Ovary (tissue), 3 donors: Measurements from ENCODE around the gene ALDH2.

Experiments used
- EP300 ChIP-seq: sonication (generic); formaldehyde crosslinking; IDR thresholded peaks from one replicate; pipeline ENCODE4 v1.6.1; 2017; ENCODE audit warnings: antibody characterized with exemption
- POLR2A ChIP-seq: fragments of 450-650 bp; IDR thresholded peaks from one replicate; pipeline ENCODE4 v1.6.1; 2017; ENCODE audit warnings: antibody characterized with exemption, mild to moderate bottlenecking, moderate library complexity
- TF ChIP-seq, protein P1 (sequence below), 3 donors: fragments of 450-650 bp in 2 of 3; fragments of 200-600 bp in 1 of 3; IDR thresholded peaks; one replicate each; pipeline versions ENCODE4 v1.5.1 to v1.8.0; 2016 to 2022; ENCODE audit warnings: antibody characterized with exemption in 3 of 3, mild to moderate bottlenecking in 1 of 3
- donor health status: DM: no; HTN: no; CAD: no.

DNA sequence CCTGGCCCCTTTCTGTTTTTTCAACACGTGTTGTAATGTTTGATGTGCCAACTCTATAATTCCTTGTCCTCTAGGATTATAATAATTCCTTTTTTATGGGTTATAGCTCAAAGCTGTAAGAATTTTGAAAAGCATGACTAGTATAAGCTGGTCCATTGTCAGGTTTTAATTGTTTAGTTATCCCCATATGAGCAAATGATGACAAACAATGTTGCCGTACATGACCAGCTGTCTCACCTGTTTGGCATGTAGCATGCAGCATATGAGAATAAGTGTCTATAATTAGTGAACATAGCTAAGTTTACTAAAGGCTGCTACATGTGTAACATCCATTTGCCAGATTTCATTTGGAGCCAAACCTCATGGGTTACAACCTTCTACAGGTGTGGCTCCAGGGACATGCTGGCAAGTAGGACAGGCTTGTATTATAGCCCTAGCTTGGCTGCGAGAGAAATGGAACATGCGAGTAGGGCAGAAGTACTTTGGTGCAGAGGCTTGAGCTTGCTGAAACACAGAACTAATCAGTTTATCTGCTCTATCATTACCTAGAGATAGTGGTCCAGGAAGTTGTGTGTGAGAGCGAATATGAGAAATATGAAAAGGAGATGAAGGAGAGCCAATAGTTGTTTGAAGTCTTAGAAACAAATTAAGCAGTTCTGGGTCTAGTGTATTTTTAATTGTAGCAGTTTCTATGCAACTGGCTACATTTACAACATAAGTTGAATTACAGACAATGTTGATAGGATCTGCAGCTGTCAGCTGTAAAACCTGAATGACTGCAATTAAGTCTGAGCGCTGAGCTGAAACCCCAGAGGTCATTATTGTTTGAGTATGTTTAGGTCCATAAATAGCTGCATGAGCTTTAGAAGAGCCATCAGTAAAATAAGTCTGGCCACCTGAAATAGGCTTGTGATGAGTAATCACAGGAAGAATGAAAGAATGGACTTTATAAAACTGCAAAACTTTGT, 52.7 kb downstream of the ALDH2 start:
- TF ChIP-seq, protein P1, sequence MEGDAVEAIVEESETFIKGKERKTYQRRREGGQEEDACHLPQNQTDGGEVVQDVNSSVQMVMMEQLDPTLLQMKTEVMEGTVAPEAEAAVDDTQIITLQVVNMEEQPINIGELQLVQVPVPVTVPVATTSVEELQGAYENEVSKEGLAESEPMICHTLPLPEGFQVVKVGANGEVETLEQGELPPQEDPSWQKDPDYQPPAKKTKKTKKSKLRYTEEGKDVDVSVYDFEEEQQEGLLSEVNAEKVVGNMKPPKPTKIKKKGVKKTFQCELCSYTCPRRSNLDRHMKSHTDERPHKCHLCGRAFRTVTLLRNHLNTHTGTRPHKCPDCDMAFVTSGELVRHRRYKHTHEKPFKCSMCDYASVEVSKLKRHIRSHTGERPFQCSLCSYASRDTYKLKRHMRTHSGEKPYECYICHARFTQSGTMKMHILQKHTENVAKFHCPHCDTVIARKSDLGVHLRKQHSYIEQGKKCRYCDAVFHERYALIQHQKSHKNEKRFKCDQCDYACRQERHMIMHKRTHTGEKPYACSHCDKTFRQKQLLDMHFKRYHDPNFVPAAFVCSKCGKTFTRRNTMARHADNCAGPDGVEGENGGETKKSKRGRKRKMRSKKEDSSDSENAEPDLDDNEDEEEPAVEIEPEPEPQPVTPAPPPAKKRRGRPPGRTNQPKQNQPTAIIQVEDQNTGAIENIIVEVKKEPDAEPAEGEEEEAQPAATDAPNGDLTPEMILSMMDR (IDR thresholded peaks at IDR 0.05) = no peak
- TF ChIP-seq EP300 = no peak
- no peak for TF ChIP-seq POLR2A
